ENCODE measurements around the gene CTBP2. TPM values are rescaled to one million over a fixed set of nuclear protein-coding genes. Genes with fewer than 3 reads are reported as not detected.
A peak's percentile ranks its signal among the peaks of the same experiment; 100 is the strongest.
"Not testable (repeated sequence)": the region's sequence is repeated elsewhere in the genome, so short reads cannot be mapped to it uniquely, and the experiment has no call there.

The CTBP2 gene
- total RNA-seq, 1 donor from 2014 or later: 109 TPM

DNA sequence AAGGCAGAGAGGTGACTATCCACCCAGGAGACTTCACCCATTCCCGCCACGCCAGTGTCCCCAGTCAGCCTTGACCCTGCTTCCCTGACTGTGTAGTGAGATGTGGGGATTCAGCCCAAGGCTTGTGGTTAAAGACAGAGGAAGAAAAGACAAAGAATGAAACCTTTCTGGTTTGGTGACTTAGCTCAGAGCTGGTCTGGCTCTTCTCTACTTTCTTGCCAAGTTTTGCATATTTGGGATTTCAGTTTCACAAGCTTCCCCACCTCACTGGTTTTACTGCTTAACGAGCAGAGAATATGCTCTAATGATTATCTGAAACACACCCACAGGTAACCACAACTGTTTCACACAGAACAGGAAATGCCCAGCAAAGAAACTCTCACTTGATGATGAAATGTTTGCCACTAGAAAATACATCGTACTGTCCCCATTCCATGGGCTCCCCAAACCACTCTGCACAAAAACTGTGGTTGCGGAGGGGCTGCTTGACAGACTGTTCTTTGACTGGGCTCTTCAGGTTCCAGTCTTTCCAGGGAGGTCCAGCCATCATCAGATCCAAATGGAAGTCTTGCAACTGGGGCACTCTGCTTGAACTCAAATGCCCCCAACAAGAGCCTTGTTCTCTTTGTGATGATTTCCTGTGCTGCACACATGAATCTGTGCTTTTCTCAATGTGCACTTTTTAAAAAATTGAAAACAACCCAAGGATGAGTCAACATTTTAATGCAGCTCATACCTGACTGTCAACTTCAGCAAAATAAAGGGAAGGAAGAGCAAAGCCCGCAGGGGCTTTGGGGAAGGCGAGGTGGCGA lies 95.5 kb downstream of the CTBP2 start:
- peak; percentile 100 for DNase-seq (ENCODE audit: low read depth)

DNA sequence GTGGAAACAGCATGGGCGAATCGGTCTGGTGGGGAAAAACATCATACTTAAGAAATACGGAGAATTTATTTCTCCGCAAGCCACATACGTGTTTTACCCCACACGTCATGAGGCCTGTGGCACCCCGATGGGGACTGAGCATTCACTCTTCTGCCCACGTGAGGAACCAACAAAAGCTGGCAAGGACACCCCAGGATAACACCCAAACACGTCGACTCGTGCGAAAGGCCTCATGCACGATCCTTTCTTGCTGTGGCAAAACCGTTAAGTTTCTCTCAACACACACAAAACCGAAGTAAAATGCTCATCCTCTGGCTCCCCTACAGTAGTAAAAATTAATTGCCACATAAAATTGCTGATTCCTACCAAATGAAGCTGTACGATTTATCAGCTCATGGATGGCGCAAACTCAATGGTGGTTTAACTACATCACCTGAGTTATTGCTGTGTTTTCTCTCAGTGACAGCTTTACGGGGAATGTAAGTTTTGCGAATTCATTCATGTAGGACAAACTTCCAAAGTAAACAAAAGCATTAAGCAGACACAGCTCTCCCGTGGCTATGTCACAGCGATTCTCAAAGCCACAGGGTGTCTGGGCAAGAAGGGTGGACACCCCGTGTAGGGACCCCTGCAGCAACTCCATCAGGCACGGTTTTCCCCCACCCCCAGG lies 97.0 kb downstream of the CTBP2 start:
- peak; percentile 41 for DNase-seq (ENCODE audit: low read depth)

DNA sequence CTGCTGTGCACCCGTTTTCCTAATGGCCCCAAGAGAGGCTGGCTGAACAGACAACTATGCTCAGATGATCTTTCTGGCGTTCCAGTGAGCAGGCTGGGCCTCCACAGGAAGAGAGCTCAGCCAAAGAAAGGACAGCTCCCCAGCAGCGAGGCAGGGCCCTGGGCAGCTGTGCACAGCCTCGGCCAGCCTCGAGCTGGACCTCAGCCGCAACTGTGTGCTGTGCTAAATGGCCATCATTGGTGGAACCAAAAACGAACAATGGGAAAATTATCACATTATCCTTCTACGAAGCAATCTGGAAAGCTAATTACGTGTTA lies 97.5 kb downstream of the CTBP2 start:
- no peak for DNase-seq (ENCODE audit: low read depth)

DNA sequence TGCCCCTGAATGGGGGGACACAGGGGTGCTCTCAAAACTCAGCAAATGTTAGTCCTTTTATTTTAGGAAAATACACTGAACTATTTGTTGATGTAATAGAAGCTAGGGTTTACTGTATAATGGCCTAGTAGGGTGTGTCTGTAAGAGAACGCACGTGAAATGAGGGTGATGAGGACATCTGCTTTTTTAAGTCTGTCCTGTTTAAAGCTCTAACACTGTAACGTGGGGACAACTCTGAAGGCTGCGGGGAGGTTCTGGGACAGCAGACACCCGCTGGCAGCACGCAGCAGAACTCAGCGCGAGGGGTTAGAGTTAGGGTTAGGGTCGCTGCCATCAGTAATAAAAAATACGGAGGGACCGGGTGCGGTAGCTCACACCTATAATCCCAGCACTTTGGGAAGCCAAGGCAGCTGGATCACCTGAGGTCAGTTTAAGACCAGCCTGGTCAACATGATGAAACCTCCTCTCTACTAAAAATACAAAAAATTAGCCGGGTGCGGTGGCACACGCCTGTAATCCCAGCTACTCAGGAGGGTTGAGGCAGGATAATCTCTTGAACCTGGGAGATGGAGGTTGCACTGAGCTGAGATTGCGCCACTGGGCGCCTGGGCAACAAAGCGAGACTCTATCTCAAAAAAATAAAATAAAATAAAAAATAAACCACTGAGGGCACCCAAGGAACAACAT lies 98.0 kb downstream of the CTBP2 start:
- DNase-seq (ENCODE audit: low read depth): no peak

DNA sequence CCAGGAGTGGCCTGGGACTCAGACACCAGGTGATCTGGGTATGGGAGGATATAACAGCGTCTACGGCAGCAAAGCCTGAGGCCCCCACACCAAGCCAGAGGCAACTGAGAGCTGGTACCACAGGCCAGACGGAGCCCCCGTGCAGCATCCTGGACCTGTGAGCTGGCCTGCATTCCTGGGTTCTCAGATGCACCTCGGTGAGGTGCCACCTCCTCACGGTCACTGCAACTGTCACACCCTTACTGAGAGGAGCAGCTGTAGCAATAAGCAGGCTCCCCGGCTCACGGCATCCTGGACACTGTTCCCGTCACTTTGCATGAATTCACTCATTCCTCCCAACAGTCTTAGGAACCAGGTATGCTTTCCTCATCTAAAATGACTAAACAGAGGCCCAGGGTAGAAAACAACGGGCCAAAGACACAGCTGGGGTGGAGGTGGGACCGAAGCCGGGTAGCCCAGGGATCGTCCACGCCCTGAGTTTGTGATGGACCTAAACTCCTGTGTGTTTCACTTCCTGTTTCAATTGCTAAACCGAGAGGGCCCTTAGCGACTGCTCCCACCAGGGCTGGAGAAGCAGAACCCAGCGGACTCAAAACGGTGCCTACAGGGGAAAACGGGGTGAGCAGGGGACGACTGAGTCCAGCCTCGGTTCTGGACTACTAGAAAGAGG lies 98.7 kb downstream of the CTBP2 start:
- no peak for DNase-seq (ENCODE audit: low read depth)

DNA sequence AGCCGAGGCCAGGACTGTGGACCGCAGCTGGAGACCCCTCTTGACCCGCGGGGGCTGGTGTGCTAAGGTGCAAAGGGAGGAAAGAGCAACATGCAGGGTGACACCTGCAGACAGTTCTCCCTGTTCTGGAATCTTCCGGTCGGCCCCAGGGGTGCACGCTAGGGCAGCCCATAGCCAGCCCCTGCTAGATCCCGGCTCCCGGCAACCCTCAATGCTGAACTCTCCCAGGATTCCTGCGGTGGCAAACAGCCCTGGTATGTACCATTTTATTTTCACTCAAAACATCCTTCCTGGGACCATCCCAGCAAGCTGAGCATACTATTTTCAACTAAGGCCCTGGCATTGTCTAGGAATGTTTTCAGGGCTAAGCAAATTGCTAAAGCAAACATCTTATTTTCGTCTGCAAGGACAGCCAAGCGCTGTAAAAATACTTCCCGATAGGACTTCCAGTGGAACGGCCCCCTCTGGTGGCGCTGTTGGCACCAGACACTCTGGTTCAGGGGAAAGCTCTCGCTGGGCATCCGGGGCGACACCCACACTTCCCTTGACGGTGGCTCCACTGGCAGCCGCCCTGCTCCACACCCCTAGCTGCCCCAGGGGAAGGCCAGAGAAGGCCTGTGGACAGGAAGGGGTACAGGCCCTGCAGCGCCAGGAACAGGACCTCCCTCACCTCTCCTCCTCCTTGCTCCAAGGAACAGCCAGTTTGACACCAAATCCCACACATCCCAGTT lies 99.4 kb downstream of the CTBP2 start:
- peak; percentile 87 for DNase-seq (ENCODE audit: low read depth)

DNA sequence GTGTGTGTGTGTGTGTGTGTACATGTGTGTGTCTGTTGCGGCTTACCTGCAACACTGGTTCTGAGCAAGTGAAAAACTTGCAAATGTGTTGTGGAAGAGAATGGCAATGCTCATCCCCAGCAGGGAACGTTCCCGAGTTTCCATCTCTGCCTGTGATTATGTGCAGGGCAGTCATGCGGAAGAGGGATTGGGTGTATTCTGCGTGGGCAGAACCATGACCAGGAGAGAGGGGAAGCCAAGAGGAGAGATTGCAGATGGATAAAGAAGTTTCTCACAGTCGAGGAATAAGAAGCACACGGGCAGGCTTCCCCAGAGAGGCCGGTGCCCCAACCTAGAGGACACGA lies 99.9 kb downstream of the CTBP2 start:
- peak; percentile 82 for DNase-seq (ENCODE audit: low read depth)

DNA sequence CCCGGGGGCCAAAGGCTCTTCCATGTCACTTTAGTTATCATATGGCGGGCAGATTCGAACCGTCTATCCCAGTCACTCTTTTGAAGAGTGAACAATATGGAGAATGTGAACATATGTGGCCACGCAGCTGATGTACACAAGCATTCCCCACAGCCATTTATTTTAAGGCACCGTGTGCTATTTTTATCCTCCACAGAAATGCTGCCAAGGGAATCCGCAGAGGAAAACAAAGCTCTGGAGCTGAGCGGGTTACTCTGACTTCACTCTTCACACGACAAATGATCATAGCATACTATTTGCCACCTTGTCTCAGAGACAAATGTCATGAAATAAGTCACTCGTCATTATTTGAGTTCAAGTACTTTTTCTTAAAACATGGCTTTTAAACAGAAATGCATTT lies 100.3 kb downstream of the CTBP2 start:
- no peak for DNase-seq (ENCODE audit: low read depth)

DNA sequence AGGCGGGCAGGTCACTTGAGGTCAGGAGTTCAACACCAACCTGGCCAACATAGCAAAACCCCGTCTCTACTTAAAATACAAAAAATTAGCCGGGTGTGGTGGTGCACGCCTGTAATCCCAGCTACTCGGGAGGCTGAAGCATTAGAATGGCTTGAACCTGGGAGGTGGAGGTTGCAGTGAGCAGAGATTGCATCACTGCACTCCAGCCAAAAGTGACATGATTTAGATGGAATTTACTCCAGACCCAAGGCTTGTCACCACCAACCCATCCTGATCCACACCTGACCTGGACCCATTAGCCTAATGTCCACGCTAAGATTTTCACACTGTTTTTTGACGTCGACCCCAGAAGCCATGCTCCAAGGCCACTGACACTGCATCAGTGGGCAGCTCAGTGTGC lies 101.0 kb downstream of the CTBP2 start:
- not testable (repeated sequence) for DNase-seq (ENCODE audit: low read depth)

DNA sequence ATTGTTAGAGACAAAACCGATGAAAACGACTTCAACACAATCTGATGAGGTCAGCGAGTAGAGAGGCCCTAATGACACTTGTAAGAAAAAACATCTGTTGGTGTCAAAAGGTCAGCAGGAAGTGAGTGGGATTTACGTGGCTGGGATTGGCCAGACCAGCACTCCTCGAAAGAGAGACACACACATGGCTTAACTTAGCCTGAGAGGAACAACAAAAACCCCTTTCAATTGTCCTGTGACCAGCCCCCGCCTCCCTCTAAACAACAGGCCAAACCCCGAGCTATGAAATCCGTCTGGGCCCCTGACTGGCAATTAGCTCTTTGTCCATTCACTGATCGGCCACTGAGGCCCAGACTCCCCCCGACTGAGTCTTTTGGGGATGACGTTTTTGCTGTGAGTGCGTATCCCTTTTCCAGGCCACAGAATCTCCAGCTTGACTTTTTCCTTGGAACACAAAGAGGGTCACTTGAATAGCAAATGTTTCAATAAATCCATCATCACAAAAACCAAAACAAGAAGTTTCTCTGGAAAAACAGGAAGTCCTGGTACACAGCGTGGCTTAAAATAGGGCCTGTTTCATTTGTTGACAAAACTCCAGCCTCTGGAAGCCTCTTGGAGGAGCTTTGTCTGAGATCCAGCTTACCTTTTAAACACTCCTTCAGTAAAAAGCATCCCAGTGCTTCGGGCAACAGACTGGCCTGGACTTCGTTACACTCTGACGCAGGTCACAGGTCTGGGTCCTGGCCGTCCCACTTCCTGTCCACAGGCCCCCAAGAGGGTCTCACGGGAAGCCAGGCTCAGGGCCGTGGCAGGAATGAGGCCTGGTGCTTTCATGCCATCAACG lies 103.0 kb downstream of the CTBP2 start:
- peak; percentile 63 for DNase-seq (ENCODE audit: low read depth)

DNA sequence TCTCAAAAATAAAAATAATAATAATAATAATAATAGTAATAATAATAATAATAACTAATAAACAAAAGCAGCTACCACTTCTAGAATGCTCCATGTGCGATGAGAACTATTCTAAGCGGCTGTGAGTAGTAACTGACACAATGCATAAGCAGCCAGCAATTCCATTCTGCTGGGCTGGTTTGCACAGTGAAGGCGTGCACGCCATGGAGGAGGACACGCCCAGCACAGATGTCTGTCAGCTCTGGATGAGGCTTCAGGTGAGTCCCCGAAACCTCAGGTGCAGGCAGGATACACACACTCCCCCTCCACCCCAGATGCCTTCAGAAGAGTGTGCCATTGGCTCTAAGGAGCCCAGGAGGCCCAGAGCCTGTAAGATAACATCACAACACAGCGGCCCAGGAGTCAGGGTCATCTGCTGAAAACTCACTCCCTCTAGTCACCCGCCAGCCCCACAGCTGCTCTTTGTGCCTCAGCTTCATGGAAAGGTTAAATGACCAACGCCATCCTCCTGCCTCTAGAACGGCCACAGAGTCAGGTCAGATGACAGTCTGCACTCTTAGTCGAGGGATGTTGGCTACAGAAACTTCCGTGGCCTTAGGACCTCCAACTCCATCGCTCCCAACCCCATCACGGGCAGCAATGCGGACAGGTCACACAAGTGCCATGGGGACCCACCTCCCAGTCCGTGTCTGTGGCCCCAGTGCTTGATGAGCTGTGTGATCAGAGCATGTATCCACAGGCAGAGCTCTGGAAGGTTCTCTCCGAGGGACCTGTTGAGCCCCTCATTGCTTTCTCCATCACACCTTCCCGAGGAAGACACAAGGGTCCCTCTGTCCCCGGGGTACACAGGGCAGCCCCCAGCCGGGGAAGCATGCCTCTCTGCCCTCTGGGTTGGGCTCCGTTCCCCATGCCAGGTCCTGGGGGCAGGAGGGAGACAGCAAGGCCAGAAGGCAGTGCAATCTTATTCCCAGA lies 103.9 kb downstream of the CTBP2 start:
- no peak for DNase-seq (ENCODE audit: low read depth)

DNA sequence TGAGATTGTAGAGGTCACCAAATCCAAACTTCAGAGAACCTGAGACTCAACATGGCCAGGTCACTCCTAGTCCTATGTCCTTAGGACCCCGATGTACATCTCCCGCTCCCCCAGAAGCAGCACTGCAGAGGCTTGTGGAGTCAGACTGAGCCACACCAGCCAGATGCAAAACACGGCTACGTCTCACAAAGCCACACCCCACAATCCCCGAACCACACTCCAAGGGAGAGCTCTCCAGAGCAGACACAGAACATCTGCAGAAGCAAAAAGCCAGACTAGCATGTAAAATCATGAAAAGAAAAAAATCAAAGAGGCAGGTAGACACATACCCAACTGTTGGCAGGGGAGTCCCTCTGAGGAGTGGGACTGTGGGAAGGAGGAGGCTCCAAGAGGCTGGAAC lies 104.9 kb downstream of the CTBP2 start:
- DNase-seq (ENCODE audit: low read depth): no peak

DNA sequence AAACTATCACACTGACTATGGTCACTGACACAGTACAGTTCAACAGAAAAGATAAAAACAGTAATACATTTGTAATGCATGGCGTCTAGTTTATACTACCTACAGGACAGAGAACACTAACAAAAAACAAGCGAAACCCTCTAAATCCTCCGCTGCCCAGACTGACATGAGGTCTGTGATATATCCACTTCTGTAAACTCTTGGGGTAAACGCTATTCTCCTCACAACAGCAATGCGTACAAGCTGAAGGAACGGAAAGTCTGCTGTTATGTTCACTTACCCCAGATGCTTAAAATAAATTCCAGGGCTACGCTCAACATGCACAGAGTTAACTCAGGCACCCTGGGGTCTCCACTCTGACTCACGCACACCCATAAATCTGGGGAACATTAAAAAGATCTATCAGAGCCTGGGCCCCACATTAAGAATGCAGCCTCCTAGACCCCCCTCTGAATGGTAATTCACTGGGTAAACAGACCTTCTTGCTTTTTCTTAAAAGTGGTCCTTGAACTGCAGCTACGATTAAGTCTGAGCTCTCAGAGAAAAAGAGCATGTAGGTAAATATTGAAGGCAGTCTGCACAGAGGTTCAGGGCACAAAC lies 105.6 kb downstream of the CTBP2 start:
- no peak for DNase-seq (ENCODE audit: low read depth)

DNA sequence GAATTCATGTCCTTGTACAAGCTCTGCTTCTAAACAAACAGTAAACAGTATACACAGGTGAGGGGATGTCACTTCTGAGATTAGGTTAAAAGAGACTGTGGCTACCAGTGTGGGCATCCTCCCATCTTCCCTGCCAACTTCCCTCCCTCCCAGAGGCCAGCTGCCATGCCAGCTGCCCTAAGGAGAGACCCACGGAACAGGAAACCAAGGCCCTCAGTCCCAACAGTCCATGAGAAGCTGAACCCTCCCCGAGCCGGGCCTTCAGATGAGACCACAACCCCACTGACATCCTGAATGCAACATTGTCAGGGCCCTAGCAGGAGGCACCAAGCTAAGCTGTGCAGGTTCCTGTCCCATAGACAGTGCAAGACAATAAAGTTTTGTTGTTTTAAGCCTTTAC lies 106.1 kb downstream of the CTBP2 start:
- DNase-seq (ENCODE audit: low read depth): no peak

DNA sequence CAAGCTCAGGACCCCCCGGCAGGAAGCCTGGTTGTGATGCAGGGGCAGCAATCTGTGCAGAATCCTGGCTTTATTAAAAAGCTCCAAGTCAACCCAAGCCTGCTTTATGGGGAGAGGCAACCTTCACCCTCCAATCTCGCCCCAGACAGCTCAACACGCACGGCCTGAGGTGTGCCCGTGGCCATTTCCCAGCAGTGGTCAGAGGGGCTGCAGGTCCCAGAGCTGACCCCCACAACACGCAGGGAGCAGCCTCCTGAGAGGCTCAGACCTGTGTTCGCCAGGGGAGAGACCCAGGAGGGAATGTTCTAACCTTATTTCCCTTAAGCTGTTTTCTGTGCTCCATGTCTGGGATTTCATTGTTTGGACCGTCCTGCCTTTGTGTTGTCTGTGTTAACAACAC lies 108.2 kb downstream of the CTBP2 start:
- DNase-seq (ENCODE audit: low read depth): no peak

DNA sequence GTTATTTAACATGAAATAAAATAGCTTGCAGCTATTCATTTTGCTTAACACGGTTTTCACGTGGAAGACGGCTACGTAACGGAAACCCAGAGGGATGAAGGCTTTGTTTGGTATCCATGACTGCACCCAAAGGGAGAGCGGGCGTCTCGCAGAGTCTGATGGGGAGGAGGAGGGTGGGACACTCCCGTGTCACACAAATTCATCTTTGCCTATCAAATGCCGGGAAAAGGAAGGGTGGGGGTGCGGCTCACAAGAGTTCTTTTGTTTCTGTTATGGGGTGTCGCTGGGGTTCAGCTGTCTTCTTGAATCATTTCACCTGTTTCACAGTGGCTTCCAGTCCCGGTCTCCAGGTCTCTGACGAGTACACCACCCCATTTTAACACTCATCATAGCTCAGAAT lies 110.0 kb downstream of the CTBP2 start:
- DNase-seq (ENCODE audit: low read depth): no peak

DNA sequence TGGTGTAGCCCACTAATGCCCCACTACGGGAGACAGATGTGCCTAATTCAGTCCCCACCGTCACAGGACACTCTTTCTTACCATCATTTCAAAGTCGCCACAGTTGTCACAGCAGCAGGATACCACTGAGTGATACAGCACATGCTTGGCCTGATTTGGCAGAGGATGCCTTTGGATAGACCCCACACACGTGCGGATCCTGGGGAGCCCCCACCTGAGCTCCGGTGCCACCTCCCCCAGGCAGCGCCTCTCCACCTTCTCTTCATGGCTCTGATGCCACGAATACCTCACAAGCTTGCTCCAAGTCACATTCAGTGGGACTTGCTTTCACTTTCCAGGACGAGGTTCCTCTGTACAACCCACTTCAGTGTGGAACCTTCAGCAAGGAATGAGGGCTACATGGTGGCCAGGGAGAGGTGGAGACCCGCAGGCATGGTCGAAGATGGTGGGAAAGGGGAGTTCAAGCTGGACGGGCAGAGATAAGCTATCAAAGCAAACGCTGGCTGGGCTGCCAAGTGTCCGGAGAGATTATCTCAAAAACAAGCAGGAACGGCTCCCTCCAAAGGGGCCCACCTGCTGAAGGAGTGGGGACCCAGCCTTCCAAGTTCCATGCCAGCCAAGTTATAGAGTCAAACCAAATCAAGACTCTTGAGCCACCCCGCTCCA lies 111.0 kb downstream of the CTBP2 start:
- DNase-seq (ENCODE audit: low read depth): no peak

DNA sequence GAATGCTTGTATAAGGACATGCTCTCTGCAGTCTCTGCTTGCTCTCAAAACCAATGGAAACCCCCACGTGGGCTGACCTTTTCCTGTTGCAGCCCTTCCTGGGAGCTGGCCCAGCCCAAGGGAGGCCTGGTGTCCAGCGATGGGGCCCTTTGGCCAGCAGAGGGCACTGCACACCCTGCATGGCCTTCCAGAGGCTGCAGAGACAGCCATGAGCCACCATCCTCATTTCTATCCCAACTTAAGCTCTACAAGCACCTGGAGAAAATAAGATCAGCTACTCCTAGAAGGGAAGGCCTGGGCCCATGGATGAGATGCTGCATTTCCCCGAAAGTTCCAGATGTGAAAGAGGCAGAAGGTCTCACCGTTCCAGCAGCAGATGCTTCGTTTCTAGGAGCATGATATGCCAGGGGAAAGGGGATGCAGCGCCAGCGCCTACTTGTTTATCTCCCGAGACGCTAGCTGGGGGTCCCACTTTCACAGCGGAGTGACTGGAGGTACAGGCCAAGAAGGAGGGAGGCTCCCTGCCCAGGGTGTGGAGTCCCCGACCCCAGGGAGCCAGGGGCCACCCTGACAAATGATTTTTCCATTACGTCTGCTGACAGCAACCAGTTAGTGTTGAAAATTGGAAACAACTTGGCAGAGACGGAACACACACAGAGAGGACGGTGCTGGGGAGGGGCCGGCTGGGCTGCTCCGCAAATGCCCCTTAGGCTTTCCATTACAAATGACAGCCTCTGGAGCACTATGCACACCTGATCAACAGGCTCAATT lies 112.1 kb downstream of the CTBP2 start:
- DNase-seq (ENCODE audit: low read depth): peak; percentile 77

Measured in renal cortical epithelial cell (primary cell).